ENCODE measurements around the gene SHISA7.

The SHISA7 gene

GRCh38 chr19:55443045-55443823 is at the start of gene SHISA7:
TSS of gene SHISA7 (minus strand) at chr19:55443300. CDS start at chr19:55442863, 437 bp downstream.
- FAIRE-seq: no peak

- FAIRE-seq: no peak
Observed at GRCh38 chr19:55492362-55492944, 49.4 kb upstream of the SHISA7 start.

- no peak for FAIRE-seq
Observed at GRCh38 chr19:55491546-55492360, 48.7 kb upstream of the SHISA7 start.

GRCh38 chr19:55490478-55491432 is 47.7 kb upstream of the SHISA7 start:
- no peak for FAIRE-seq

GRCh38 chr19:55489711-55490477 is 46.8 kb upstream of the SHISA7 start:
- no peak for FAIRE-seq

GRCh38 chr19:55488986-55489710 is 46.0 kb upstream of the SHISA7 start:
- no peak for FAIRE-seq

- no peak for FAIRE-seq
Observed at GRCh38 chr19:55487924-55488687, 45.0 kb upstream of the SHISA7 start, which contains the start of gene SSC5D. TSS of gene SSC5D (plus strand) at chr19:55488436. CDS start at chr19:55488590, 154 bp downstream.

GRCh38 chr19:55486971-55487923 is 44.1 kb upstream of the SHISA7 start:
- no peak for FAIRE-seq

GRCh38 chr19:55486043-55486970 is 43.2 kb upstream of the SHISA7 start:
- no peak for FAIRE-seq

GRCh38 chr19:55485439-55486011 is 42.4 kb upstream of the SHISA7 start:
- FAIRE-seq: no peak

- no peak for FAIRE-seq
Observed at GRCh38 chr19:55484593-55485438, 41.7 kb upstream of the SHISA7 start, which contains the start of gene NAT14. TSS of gene NAT14 (plus strand) at chr19:55485188. CDS start at chr19:55485709, 521 bp downstream.

GRCh38 chr19:55483706-55484592 is 40.8 kb upstream of the SHISA7 start:
- no peak for FAIRE-seq

GRCh38 chr19:55482967-55483705 is 40.0 kb upstream of the SHISA7 start:
- no peak for FAIRE-seq

All from A204.1 (cell line).